ENCODE measurements around the gene ENPEP. TPM values are rescaled to one million over a fixed set of nuclear protein-coding genes. Genes with fewer than 3 reads are reported as not detected.
"Not testable (repeated sequence)": the region's sequence is repeated elsewhere in the genome, so short reads cannot be mapped to it uniquely, and the experiment has no call there.

The ENPEP gene, protein sequence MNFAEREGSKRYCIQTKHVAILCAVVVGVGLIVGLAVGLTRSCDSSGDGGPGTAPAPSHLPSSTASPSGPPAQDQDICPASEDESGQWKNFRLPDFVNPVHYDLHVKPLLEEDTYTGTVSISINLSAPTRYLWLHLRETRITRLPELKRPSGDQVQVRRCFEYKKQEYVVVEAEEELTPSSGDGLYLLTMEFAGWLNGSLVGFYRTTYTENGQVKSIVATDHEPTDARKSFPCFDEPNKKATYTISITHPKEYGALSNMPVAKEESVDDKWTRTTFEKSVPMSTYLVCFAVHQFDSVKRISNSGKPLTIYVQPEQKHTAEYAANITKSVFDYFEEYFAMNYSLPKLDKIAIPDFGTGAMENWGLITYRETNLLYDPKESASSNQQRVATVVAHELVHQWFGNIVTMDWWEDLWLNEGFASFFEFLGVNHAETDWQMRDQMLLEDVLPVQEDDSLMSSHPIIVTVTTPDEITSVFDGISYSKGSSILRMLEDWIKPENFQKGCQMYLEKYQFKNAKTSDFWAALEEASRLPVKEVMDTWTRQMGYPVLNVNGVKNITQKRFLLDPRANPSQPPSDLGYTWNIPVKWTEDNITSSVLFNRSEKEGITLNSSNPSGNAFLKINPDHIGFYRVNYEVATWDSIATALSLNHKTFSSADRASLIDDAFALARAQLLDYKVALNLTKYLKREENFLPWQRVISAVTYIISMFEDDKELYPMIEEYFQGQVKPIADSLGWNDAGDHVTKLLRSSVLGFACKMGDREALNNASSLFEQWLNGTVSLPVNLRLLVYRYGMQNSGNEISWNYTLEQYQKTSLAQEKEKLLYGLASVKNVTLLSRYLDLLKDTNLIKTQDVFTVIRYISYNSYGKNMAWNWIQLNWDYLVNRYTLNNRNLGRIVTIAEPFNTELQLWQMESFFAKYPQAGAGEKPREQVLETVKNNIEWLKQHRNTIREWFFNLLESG
- total RNA-seq, result 0.25 TPM
- polyA plus RNA-seq, result under 1 TPM in 1 of 4 donors, not detected in 3; 0.31 TPM

- no peaks in the 10 kb centered on the region for H3K4me1 Mint-ChIP-seq
- peak within 1 kb of the TSS in 1 of 3 donors; percentile 33 for H3K27ac Mint-ChIP-seq
- H3K9me3 Mint-ChIP-seq, result no peaks in the 10 kb centered on the region
- H3K27ac ChIP-seq (ENCODE audit: insufficient read depth, low read length, poor library complexity, severe bottlenecking), result no peak within 1 kb of the TSS
- H3K9me3 ChIP-seq (ENCODE audit: control insufficient read depth in 2 of 2, low read length in 2 of 2), result no peaks in the 10 kb centered on the region
- H3K36me3 ChIP-seq (ENCODE audit: control insufficient read depth, insufficient read depth, low read length), result no peaks in the 10 kb centered on the region
- H3K4me1 ChIP-seq (ENCODE audit: control insufficient read depth, insufficient read depth, low read length, poor library complexity, severe bottlenecking), result no peaks in the 10 kb centered on the region
- H3K4me3 ChIP-seq (ENCODE audit: low read depth, low read length), result no peak within 1 kb of the TSS
- no peaks in the 10 kb centered on the region for H3K27me3 ChIP-seq (ENCODE audit: control insufficient read depth, insufficient read depth, low read length)
- DNase-seq (no peak), ATAC-seq (ENCODE audit: low read depth in 2 of 2) (no peak)
- H3K36me3 Mint-ChIP-seq, result no peaks in the 10 kb centered on the region
- H3K4me3 Mint-ChIP-seq, result no peak within 1 kb of the TSS
- no peaks in the 10 kb centered on the region for H3K27me3 Mint-ChIP-seq
These were observed at the start of gene ENPEP for GRCh38 chr4:110475881-110476818. TSS of gene ENPEP (plus strand) at chr4:110476155. CDS start at chr4:110476415, 260 bp downstream.

GRCh38 chr4:110431805-110432204, 44.1 kb upstream of the ENPEP start:
- H3K4me3 ChIP-seq (ENCODE audit: low read depth, low read length); H3K9me3 ChIP-seq (ENCODE audit: control insufficient read depth in 2 of 2, low read length in 2 of 2); H3K27me3 Mint-ChIP-seq; H3K27me3 ChIP-seq (ENCODE audit: control insufficient read depth, insufficient read depth, low read length); H3K4me1 ChIP-seq (ENCODE audit: control insufficient read depth, insufficient read depth, low read length, poor library complexity, severe bottlenecking); DNase-seq; H3K27ac ChIP-seq (ENCODE audit: insufficient read depth, low read length, poor library complexity, severe bottlenecking); ATAC-seq (ENCODE audit: low read depth in 2 of 2); H3K4me3 Mint-ChIP-seq; H3K4me1 Mint-ChIP-seq; H3K36me3 ChIP-seq (ENCODE audit: control insufficient read depth, insufficient read depth, low read length); H3K27ac Mint-ChIP-seq; H3K36me3 Mint-ChIP-seq: not testable (repeated sequence)
- peaks cover 0 to 15% (median 4%) of the 10 kb centered on the region in 7 donors for H3K9me3 Mint-ChIP-seq

DNA sequence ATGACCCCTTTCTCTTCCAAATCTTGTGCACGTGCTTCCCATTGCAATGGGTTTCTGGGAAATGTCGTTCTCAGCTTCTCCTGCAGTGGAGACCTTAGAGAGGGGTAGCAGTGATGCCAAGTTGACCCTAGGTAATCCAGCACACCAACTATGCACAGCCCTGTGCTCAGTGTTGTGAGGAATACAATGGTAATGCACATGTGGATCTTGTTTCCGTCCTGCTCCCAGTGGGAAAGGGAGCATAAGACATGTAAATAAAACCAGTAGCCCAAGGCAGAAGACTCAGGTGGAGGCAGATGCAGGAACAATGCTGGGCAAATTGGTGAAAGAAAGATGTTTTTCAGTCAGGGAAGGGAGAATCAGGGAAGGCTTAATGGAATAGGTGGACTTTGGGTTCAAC, 38.7 kb upstream of the ENPEP start:
- H3K36me3 Mint-ChIP-seq; DNase-seq; H3K4me3 ChIP-seq (ENCODE audit: low read depth, low read length); H3K27me3 ChIP-seq (ENCODE audit: control insufficient read depth, insufficient read depth, low read length); H3K27me3 Mint-ChIP-seq; H3K36me3 ChIP-seq (ENCODE audit: control insufficient read depth, insufficient read depth, low read length); H3K4me1 Mint-ChIP-seq; H3K27ac ChIP-seq (ENCODE audit: insufficient read depth, low read length, poor library complexity, severe bottlenecking); H3K4me3 Mint-ChIP-seq; H3K4me1 ChIP-seq (ENCODE audit: control insufficient read depth, insufficient read depth, low read length, poor library complexity, severe bottlenecking); H3K9me3 ChIP-seq (ENCODE audit: control insufficient read depth in 2 of 2, low read length in 2 of 2); H3K27ac Mint-ChIP-seq; H3K9me3 Mint-ChIP-seq; ATAC-seq (ENCODE audit: low read depth in 2 of 2): not testable (repeated sequence)

- H3K27me3 Mint-ChIP-seq; H3K4me3 ChIP-seq (ENCODE audit: low read depth, low read length); H3K27me3 ChIP-seq (ENCODE audit: control insufficient read depth, insufficient read depth, low read length); ATAC-seq (ENCODE audit: low read depth in 2 of 2); H3K4me1 ChIP-seq (ENCODE audit: control insufficient read depth, insufficient read depth, low read length, poor library complexity, severe bottlenecking); DNase-seq; H3K9me3 Mint-ChIP-seq; H3K27ac ChIP-seq (ENCODE audit: insufficient read depth, low read length, poor library complexity, severe bottlenecking); H3K27ac Mint-ChIP-seq; H3K9me3 ChIP-seq (ENCODE audit: control insufficient read depth in 2 of 2, low read length in 2 of 2); H3K4me1 Mint-ChIP-seq; H3K36me3 ChIP-seq (ENCODE audit: control insufficient read depth, insufficient read depth, low read length); H3K4me3 Mint-ChIP-seq; H3K36me3 Mint-ChIP-seq: not testable (repeated sequence)
These were observed 36.7 kb upstream of the ENPEP start for GRCh38 chr4:110439209-110439608.

GRCh38 chr4:110442309-110442708, 33.6 kb upstream of the ENPEP start:
- Mint-ChIP-seq H3K4me1 (no peaks in the 10 kb centered on the region), H3K36me3 (no peaks in the 10 kb centered on the region), H3K9me3 (peaks cover 0 to 5% (median 2%) of the 10 kb centered on the region in 7 donors), H3K4me3 (no peak overlapping the region), H3K27me3 (peaks cover 6% of the 10 kb centered on the region), H3K27ac (no peak overlapping the region)
- no peak for DNase-seq
- H3K27me3 ChIP-seq (ENCODE audit: control insufficient read depth, insufficient read depth, low read length), result no peaks in the 10 kb centered on the region
- H3K27ac ChIP-seq (ENCODE audit: insufficient read depth, low read length, poor library complexity, severe bottlenecking), result no peak overlapping the region
- no peaks in the 10 kb centered on the region for H3K9me3 ChIP-seq (ENCODE audit: control insufficient read depth in 2 of 2, low read length in 2 of 2)
- H3K4me1 ChIP-seq (ENCODE audit: control insufficient read depth, insufficient read depth, low read length, poor library complexity, severe bottlenecking), result no peaks in the 10 kb centered on the region
- no peak for ATAC-seq (ENCODE audit: low read depth in 2 of 2)
- no peak overlapping the region for H3K4me3 ChIP-seq (ENCODE audit: low read depth, low read length)
- H3K36me3 ChIP-seq (ENCODE audit: control insufficient read depth, insufficient read depth, low read length), result no peaks in the 10 kb centered on the region

DNA sequence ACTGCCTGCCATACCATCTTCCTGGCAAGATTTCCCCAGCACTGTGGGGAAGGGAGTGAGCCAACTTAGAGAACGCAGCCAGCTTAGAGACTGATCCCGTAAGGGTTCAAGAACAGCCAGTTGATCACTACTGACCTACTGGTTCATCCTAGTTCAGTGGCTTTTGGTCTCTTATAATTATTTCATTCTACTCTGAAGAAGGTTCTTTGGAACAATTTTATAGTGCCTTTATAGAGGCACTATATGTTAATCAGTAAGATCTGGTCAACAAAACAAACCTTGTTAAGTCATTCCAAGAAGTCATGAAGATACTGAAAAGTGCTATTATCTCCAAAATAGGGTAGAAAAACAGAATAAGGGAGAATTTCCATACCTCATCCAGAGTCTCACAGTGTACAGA, 33.2 kb upstream of the ENPEP start:
- H3K4me1 Mint-ChIP-seq, result no peaks in the 10 kb centered on the region
- no peaks in the 10 kb centered on the region for H3K36me3 Mint-ChIP-seq
- peaks cover 0 to 5% (median 2%) of the 10 kb centered on the region in 7 donors for H3K9me3 Mint-ChIP-seq

DNA sequence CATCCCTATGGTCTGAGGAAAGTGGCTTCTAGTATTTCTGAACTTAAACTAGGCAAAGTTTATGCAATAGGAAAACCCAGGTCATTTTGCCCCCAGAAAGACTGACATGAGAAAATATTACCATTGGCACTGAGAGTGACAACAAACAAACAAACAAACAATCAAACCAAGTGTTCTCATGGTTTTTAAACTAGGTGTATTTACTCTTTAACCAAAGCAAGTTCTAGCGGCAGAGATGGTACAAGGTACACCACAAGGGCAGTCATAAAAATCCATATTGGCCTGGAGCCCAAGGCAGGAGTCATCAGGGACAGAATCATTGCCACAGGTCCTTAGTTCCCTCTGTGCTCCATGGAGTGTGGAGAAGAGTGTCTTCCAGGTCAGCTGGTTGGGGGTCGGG, 26.0 kb upstream of the ENPEP start:
- Histone ChIP-seq H3K27ac (ENCODE audit: insufficient read depth, low read length, poor library complexity, severe bottlenecking) (no peak overlapping the region), H3K9me3 (ENCODE audit: control insufficient read depth in 2 of 2, low read length in 2 of 2) (no peaks in the 10 kb centered on the region), H3K4me1 (ENCODE audit: control insufficient read depth, insufficient read depth, low read length, poor library complexity, severe bottlenecking) (no peaks in the 10 kb centered on the region), H3K27me3 (ENCODE audit: control insufficient read depth, insufficient read depth, low read length) (no peaks in the 10 kb centered on the region), H3K4me3 (ENCODE audit: low read depth, low read length) (no peak overlapping the region), H3K36me3 (ENCODE audit: control insufficient read depth, insufficient read depth, low read length) (no peaks in the 10 kb centered on the region)
- DNase-seq (no peak), ATAC-seq (ENCODE audit: low read depth in 2 of 2) (no peak)
- H3K27ac Mint-ChIP-seq, result no peak overlapping the region
- no peaks in the 10 kb centered on the region for H3K4me1 Mint-ChIP-seq
- H3K27me3 Mint-ChIP-seq, result no peaks in the 10 kb centered on the region
- H3K36me3 Mint-ChIP-seq, result no peaks in the 10 kb centered on the region
- H3K9me3 Mint-ChIP-seq, result peaks cover 0 to 3% (median 0%) of the 10 kb centered on the region in 7 donors
- no peak overlapping the region for H3K4me3 Mint-ChIP-seq

More for the DNA sequence above, 33.2 kb upstream of the ENPEP start:
- H3K27me3 ChIP-seq (ENCODE audit: control insufficient read depth, insufficient read depth, low read length), result no peaks in the 10 kb centered on the region
- H3K27ac ChIP-seq (ENCODE audit: insufficient read depth, low read length, poor library complexity, severe bottlenecking), result no peak overlapping the region
- no peak overlapping the region for H3K4me3 ChIP-seq (ENCODE audit: low read depth, low read length)
- Mint-ChIP-seq H3K27me3 (peaks cover 6% of the 10 kb centered on the region), H3K4me3 (no peak overlapping the region), H3K27ac (no peak overlapping the region)
- DNase-seq, result no peak
- no peaks in the 10 kb centered on the region for H3K36me3 ChIP-seq (ENCODE audit: control insufficient read depth, insufficient read depth, low read length)
- no peaks in the 10 kb centered on the region for H3K9me3 ChIP-seq (ENCODE audit: control insufficient read depth in 2 of 2, low read length in 2 of 2)
- H3K4me1 ChIP-seq (ENCODE audit: control insufficient read depth, insufficient read depth, low read length, poor library complexity, severe bottlenecking), result no peaks in the 10 kb centered on the region
- ATAC-seq (ENCODE audit: low read depth in 2 of 2), result no peak
